ENCODE data around the gene LRBA. TPM values are rescaled to one million over a fixed set of nuclear protein-coding genes. Genes with fewer than 3 reads are reported as not detected.

The LRBA gene
- total and polyA plus RNA-seq, 9 of the 15 experiments (the other 6 are each of a cell fraction or from before 2014, with no cell fraction given), result 24.2 to 88.7 (median 59.7) TPM

- ChIA-PET POLR2A (interaction anchor here (0.7 to 0.8 kb wide), 2 partner anchors 65 to 153 kb away, joined by 3 read pairs; no protein-coding TSS in a partner anchor), CTCF (ENCODE audit: low intra/inter-chr PET ratio) (no interaction called here)
- H3K4me2 ChIP-seq (ENCODE audit: insufficient read depth, low read length), result no peak overlapping the region
- no peaks in the 10 kb centered on the region for H3K9me1 ChIP-seq (ENCODE audit: control insufficient read depth, insufficient read depth, low read length)
- FAIRE-seq, result no peak
- in situ Hi-C loops (cut with MboI) (loop anchor here (25.0 kb wide), 1 partner anchor 842 kb away; no protein-coding TSS in a partner anchor), intact Hi-C loops (cut with micrococcal nuclease) (no loop called here)
- no peak overlapping the region for H3K27ac ChIP-seq (ENCODE audit: extremely low read depth, low read depth, low read length)
- H2AFZ ChIP-seq (ENCODE audit: low read depth, low read length), result no peak overlapping the region
- no peaks in the 10 kb centered on the region for H3K27me3 ChIP-seq (ENCODE audit: control insufficient read depth in 2 of 2, insufficient read depth in 2 of 2, low read length in 2 of 2)
- 95% methylated on average over 4 of the region's 4 CpGs for WGBS (ENCODE audit: insufficient coverage, low coverage, missing lambda C conversion rate)
- H3K9me3 ChIP-seq (replicated peaks; ENCODE audit: control insufficient read depth, insufficient read depth, low read depth, low read length), result no peaks in the 10 kb centered on the region
- H3K79me2 ChIP-seq (ENCODE audit: control insufficient read depth, insufficient read depth, low read length), result no peaks in the 10 kb centered on the region
- H4K20me1 ChIP-seq (replicated peaks; ENCODE audit: control insufficient read depth, insufficient read depth, low read length), result no peaks in the 10 kb centered on the region
- H3K36me3 ChIP-seq (ENCODE audit: control insufficient read depth, insufficient read depth, low read length), result peaks cover 29% of the 10 kb centered on the region
- H3K4me1 ChIP-seq (replicated peaks in 1 of 2; ENCODE audit: control insufficient read depth in 2 of 2, insufficient read depth in 2 of 2, low read length in 2 of 2), result no peaks in the 10 kb centered on the region
- BruUV-seq (replicated peaks), result no TSS peak
- no peak overlapping the region for H3K4me3 ChIP-seq
- H3K9ac ChIP-seq (ENCODE audit: insufficient read depth in 1 of 2, low read depth in 2 of 2, low read length in 2 of 2), result no peak overlapping the region
- ATAC-seq, result no peak
- no peak for DNase-seq (ENCODE audit: extremely low read depth in 1 of 4, low spot score in 3 of 4)
- TF ChIP-seq ZFPM2 (CRISPR knock-in tag; IDR thresholded peaks at IDR 0.05) (no peak), RBM15 (IDR thresholded peaks at IDR 0.05; ENCODE audit: insufficient read depth, low read length) (no peak), ATF2 (CRISPR knock-in tag; IDR thresholded peaks at IDR 0.05) (no peak), MEF2A (IDR thresholded peaks at IDR 0.05; ENCODE audit: control insufficient read depth, low read depth, low read length) (no peak), ZNF584 (CRISPR knock-in tag; IDR thresholded peaks at IDR 0.05; ENCODE audit: low read depth) (no peak), GATAD2A (IDR thresholded peaks at IDR 0.05) (no peak), EZH2 (IDR thresholded peaks at IDR 0.05; ENCODE audit: borderline replicate concordance, low read depth, low read length) (no peak), TEAD4 (IDR thresholded peaks at IDR 0.05; ENCODE audit: low read length) (no peak), TEAD4 (CRISPR knock-in tag; IDR thresholded peaks at IDR 0.05; ENCODE audit: borderline replicate concordance) (no peak), POLR2A (conservative IDR thresholded peaks at IDR 0.05) (no peak)
- TF ChIP-seq, protein P1, sequence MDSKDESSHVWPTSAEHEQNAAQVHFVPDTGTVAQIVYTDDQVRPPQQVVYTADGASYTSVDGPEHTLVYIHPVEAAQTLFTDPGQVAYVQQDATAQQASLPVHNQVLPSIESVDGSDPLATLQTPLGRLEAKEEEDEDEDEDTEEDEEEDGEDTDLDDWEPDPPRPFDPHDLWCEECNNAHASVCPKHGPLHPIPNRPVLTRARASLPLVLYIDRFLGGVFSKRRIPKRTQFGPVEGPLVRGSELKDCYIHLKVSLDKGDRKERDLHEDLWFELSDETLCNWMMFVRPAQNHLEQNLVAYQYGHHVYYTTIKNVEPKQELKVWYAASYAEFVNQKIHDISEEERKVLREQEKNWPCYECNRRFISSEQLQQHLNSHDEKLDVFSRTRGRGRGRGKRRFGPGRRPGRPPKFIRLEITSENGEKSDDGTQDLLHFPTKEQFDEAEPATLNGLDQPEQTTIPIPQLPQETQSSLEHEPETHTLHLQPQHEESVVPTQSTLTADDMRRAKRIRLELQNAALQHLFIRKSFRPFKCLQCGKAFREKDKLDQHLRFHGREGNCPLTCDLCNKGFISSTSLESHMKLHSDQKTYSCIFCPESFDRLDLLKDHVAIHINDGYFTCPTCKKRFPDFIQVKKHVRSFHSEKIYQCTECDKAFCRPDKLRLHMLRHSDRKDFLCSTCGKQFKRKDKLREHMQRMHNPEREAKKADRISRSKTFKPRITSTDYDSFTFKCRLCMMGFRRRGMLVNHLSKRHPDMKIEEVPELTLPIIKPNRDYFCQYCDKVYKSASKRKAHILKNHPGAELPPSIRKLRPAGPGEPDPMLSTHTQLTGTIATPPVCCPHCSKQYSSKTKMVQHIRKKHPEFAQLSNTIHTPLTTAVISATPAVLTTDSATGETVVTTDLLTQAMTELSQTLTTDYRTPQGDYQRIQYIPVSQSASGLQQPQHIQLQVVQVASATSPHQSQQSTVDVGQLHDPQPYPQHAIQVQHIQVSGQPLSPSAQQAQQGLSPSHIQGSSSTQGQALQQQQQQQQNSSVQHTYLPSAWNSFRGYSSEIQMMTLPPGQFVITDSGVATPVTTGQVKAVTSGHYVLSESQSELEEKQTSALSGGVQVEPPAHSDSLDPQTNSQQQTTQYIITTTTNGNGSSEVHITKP (IDR thresholded peaks at IDR 0.05; ENCODE audit: partially characterized antibody), result no peak
- TF ChIP-seq, protein P2, sequence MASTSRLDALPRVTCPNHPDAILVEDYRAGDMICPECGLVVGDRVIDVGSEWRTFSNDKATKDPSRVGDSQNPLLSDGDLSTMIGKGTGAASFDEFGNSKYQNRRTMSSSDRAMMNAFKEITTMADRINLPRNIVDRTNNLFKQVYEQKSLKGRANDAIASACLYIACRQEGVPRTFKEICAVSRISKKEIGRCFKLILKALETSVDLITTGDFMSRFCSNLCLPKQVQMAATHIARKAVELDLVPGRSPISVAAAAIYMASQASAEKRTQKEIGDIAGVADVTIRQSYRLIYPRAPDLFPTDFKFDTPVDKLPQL (IDR thresholded peaks at IDR 0.05; ENCODE audit: extremely low read depth, insufficient read length), result no peak
These were observed 160.5 kb downstream of the LRBA start for GRCh38 chr4:150854600-150854999.

Measured in K562 (cell line).